NCI-H1105 (cell line): ENCODE results near the gene GNA14.
"Not testable (repeated sequence)": the region's sequence is repeated elsewhere in the genome, so short reads cannot be mapped to it uniquely, and the experiment has no call there.

ENCODE experiments used
- DNase-seq: peaks from one replicate; lab custom pipeline; 2025; lab: John Stamatoyannopoulos, UW

GNA14 gene

DNA sequence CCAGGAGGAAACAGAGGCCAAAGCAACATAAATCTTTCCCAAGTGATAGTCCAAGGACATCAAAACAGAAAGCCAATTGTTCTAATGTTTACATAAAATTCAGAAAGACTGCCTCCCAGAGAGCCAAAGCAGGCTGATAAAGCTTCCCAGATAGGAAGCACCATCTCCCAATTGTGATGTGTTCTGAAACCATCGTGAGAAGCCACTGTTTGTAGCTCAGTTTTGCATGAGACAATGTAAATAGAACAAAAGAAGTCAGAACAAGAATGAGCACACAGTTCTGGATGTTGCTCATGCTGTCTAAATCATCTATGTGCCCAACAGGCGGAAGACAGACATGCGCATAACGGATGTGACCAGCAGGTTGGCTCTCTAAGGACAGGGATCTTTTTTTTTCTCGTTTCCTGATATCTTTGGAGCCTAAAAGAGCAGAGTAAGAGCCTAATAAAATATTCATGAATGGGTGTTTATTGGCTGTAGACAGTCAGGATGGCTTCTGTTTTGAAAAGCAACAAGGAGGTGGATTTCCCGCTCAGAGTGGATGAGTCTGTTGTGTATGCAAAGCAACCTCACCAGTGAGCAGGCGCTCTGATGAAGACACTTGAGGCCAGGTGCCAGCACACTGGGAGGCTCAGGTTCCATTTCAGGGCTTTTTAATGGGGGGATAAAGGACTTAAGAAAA, 113.6 kb downstream of the GNA14 start:
- DNase-seq = no peak

DNA sequence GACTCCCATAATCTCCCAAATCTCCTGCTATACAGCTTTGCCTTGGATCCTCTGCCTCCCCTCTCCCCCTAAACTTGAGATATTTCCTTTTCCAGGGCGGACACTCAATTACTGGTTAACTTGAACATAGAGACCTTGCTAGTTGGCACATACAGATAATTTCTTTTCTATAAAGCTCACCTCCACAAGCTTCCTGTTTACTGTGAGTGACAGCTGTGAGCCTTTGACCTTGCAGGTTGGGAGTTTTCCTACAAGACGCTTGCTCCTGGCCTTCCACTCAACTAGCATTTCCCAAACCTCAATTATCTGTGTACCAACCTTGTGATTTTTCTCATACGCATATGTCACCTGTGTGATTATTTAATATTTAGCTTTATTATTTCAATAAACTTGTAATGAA, 114.5 kb downstream of the GNA14 start:
- no peak for DNase-seq

DNA sequence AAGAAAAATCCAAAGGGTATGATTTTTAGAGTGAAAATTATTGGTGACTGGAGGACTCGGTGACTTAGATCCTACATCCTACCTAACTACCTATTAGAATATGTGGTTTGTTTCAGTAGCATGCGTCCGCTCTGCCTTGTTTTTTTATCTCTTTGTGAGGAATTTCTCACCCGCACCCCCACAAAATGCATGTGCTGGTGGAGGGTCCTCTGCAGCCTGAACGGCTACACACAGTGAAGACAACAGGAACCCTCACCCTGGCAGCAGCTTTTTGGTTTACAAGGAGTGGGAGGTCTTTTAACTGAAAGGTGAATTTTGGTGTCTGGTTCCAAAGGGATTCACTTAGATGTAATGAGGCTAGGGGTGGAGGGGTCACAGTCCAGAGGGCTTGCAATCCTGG, 115.5 kb downstream of the GNA14 start:
- DNase-seq = no peak

- no peak for DNase-seq
Observed at GRCh38 chr9:77531400-77531799, 116.7 kb downstream of the GNA14 start.

DNA sequence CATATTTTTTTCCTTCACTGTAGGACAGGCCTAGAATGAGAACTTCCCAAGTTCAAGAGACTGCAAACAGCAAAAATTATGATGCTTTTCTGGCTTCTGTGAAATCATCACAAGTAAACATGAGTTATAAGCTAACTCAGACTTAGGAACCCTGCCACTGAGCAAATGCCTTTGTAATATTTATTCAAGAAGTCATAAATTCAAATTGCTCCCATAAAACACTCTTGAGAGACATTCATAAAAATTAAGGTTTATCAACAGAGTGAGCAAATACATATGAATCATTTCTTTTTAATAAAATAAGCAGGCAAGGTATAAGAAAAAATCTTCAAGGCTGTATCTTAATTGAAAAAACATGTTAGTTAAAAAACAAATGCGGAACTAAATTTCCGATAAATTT, 124.2 kb downstream of the GNA14 start:
- DNase-seq = no peak

DNA sequence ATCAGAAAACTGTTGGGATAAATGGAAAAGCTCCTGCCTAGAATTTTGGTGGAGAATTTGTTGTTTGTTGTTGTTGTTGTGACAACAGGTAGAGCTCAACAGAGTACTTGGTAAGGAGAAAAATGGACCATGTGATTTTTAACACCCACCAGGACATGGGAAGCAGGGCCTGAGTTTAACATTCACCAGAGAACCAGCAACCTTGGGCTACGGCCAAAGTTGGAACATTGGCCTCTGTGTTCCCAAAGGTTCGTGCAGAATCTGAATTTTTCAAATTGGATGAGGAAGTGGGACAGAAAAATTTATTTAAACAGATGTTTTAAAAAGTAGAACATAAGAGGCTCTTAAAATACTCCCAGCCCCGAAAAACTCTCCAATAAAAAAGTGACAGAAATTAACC, 127.0 kb downstream of the GNA14 start:
- no peak for DNase-seq

- DNase-seq = no peak
Observed at GRCh38 chr9:77518688-77519087, 129.4 kb downstream of the GNA14 start.

DNA sequence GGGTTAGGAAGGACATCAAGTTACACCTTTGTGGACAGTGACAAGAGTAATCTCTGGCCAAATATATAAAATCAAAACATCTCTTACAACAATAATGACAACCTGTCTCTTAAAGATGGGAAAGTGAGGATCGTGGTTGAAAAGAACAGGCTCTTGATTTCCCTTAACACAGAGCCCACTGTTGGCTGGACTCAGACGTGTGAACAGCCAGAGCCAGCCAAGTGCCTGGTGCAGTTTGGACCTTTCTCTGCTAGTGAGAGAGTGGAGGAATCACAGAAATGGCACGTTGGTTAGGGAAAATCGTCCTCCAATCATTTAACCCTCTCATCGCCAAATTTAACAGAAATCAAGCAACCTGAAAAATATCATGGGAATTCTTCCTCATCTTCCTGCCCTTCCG, 131.3 kb downstream of the GNA14 start:
- no peak for DNase-seq

- no peak for DNase-seq
Observed at GRCh38 chr9:77514886-77515711, 133.0 kb downstream of the GNA14 start.

GRCh38 chr9:77513457-77513856, 134.7 kb downstream of the GNA14 start:
- no peak for DNase-seq

- DNase-seq = no peak
Observed at GRCh38 chr9:77512876-77513275, 135.2 kb downstream of the GNA14 start.

- DNase-seq = no peak
Observed at GRCh38 chr9:77511525-77511924, 136.6 kb downstream of the GNA14 start.

GRCh38 chr9:77510666-77511065, 137.5 kb downstream of the GNA14 start:
- no peak for DNase-seq

GRCh38 chr9:77508396-77508795, 139.7 kb downstream of the GNA14 start:
- no peak for DNase-seq

DNA sequence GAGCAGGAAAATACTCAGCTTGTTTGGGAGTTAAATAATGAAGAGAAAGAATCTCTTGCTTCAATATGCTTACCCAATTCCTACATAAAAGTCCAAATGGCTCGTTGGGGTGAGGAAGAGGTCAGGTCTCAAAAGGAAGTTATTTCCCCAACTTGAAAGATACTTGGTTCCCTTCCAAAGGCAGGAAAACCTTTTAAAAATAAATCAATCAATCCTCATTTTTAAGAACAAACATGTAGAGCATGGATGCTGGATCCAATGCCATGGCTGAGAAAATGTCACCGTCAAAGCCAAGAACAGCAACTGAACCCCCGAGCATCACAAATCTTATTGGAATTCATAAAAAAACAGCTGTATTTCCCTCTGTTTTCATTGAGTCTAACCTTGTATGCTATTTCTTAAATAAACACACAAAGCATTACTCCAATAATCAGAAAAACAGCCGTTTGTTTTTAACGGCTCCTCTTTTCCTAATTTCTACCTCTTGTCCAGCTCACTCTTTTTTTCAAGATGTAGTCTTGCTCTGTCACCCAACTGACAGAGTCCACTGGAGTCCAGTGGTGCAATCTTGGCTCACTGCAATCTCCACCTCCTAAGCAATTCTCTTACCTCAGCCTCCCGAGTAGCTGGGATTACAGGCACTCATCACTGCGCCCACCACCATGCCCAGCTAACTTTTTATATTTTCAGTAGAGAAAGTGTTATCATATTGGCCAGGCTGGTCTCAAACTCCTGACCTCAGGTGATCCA, 140.7 kb downstream of the GNA14 start:
- DNase-seq = no peak

DNA sequence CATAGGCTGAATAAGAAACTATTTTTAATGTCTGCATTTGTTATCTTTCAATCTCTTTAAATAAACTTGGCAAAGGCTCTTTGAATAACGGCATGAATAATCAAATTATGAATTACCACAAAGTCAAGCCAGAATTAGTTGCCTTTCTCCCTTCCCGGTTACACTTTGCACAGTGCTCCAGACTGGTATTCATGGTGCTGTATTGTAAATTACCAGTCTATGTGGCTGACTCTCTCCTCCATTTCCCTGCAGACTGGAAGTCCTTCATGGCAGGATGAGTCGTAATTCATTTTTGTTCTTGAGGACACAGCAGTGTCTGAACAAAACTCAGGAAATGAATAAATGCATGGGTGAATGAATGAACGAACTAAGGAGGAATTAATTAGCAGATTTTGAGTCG, 142.9 kb downstream of the GNA14 start:
- DNase-seq = no peak

GRCh38 chr9:77502568-77502967, 145.6 kb downstream of the GNA14 start:
- DNase-seq = no peak

- no peak for DNase-seq
Observed at GRCh38 chr9:77498891-77499290, 149.2 kb downstream of the GNA14 start.

DNA sequence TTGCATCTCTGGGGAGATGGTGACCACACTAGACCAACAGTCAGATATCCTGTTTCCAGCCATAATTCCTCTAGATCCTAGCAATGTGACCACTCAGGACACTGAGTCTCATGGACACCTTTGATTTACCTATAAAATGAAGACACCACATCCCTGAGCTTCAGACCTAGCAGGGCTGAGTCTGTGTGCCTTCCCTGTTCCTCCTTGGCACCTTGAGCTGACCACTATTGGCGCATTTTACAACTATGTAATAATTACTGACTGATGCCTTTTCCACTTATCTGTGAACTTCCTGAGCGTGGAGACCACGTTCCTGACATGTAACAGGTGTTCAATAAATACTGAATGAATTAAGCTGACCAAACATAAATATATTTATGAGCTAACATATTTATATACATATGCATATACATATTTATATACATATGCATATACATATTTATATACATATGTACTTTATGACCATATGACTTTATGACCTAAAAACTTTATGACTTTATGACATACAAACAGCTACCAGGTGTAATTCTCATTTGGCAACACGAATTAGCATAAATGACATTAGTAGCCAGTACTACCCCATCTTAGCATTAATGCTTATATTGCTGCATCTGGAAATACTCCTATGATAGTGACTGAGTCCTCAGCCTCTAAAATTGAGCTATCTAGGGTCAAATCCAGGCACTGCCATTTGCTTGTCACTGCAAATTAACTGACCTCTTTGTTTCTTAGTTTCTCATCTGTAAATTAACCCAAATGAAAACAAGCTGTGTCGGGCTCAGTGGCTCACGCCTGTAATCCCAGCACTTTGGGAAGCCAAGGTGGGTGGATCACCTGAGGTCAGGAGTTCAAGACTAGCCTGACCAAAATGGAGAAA, 150.6 kb downstream of the GNA14 start:
- no peak for DNase-seq

- DNase-seq = peak; percentile 57
Observed at GRCh38 chr9:77495834-77496671, 152.1 kb downstream of the GNA14 start.

DNA sequence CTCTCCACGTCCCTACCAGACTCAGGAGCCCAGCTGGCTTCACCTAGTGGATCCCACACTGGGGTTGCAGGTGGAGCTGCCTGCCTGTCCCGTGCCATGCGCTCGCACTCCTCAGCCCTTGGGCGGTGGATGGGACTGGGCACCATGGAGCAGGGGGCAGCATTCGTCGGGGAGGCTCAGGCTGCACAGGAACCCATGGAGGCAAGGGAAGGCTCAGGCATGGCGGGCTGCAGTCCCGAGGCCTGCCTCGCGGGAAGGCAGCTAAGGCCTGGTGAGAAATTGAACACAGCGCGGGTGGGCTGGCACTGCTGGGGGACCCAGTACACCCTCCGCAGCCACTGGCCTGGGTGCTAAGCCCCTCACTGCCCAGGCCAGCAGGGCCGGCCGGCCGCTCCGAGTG, 157.8 kb downstream of the GNA14 start:
- not testable (repeated sequence) for DNase-seq
